ENCODE results near the gene BLACAT1.

- TF ChIP-seq CTCF (IDR thresholded peaks at IDR 0.05), result no peak
- TF ChIP-seq POLR2A (IDR thresholded peaks at IDR 0.05), result no peak
Measured at GRCh38 chr1:205473966-205474365, 18.1 kb upstream of the BLACAT1 start.

Measured in Peyer's patch (tissue), 4 donors.